HepG2 (cell line): ENCODE measurements around the gene HK3. TPM values are rescaled to one million over a fixed set of nuclear protein-coding genes. Genes with fewer than 3 reads are reported as not detected.

Experiments used
- ATAC-seq: fragments of 200-7000 bp; cut with Tn5 transposase; 3 replicates; pipeline ENCODE4 v1.9.1; 2020; ENCODE audit warnings: mild to moderate bottlenecking, moderate library complexity
- BruUV-seq: library from RNA; stranded (reverse); fragments of 400-500 nt; replicated peaks from 2 replicates; lab custom pipeline; 2021; lab: Mats Ljungman, UMichigan
- CTCF ChIA-PET: fragments of 300-600 bp; formaldehyde crosslinking; extraction: SDS; loops from one replicate; lab custom pipeline; 2021; ENCODE audit warnings: low total read pairs, inconsistent platforms, low intra/inter-chr PET ratio; lab: Yijun Ruan, JAX
- POLR2A ChIA-PET: fragments of 350-600 bp; sonication (Branson Sonifier 250); formaldehyde crosslinking; loops from one replicate; lab custom pipeline; 2020; ENCODE audit warnings: antibody characterized with exemption, inconsistent platforms; lab: Yijun Ruan, JAX
- DNase-seq: peaks from one replicate; pipeline ENCODE4 v3.0.0-alpha.2; 2015; ENCODE audit warnings: low spot score
- FAIRE-seq: peaks from 3 replicates; lab custom pipeline; 2011; peaks lifted over from hg19 to GRCh38; lab: Jason Lieb, UNC
- H2AFZ ChIP-seq: one replicate; pipeline ENCODE4 v1.6.1; 2011; ENCODE audit warnings: low read length, inconsistent platforms
- H3K27ac ChIP-seq: fragments of 300-600 bp; 3 replicates; pipeline ENCODE4 v1.8.0; 2011; ENCODE audit warnings: mixed run types, mild to moderate bottlenecking, mixed read lengths, low read length, inconsistent platforms; ENCODE audit not compliant: insufficient read depth; ENCODE audit errors: extremely low read length
- H3K27me3 ChIP-seq, 2 experiments: fragments of 200-600 bp in 1 of 2; 2 replicates in 1 of 2; 3 replicates in 1 of 2; pipeline versions ENCODE4 v1.6.0 to v1.8.0; 2011; ENCODE audit warnings: low read length in 2 of 2, mild to moderate bottlenecking in 2 of 2, moderate library complexity in 2 of 2, inconsistent platforms in 1 of 2; ENCODE audit not compliant: insufficient read depth in 2 of 2, control insufficient read depth in 1 of 2
- H3K36me3 ChIP-seq, 2 experiments: fragments of 200-600 bp in 1 of 2; replicated peaks in 1 of 2; 2 replicates in 1 of 2; 3 replicates in 1 of 2; pipeline versions ENCODE4 v1.5.1 to v1.8.0; 2011; ENCODE audit warnings: low read length in 2 of 2, inconsistent platforms in 1 of 2; ENCODE audit not compliant: insufficient read depth in 2 of 2, control insufficient read depth in 1 of 2
- H3K4me1 ChIP-seq: 2 replicates; pipeline ENCODE4 v1.5.1; 2012; ENCODE audit warnings: low read length, inconsistent platforms; ENCODE audit not compliant: insufficient read depth
- H3K4me2 ChIP-seq: 2 replicates; pipeline ENCODE4 v1.6.0; 2011; ENCODE audit warnings: low read depth, low read length, inconsistent platforms
- H3K4me3 ChIP-seq, 3 experiments: fragments of 200-600 bp in 1 of 3; sonication (generic), shearing (Covaris generic) in 1 of 3; replicated peaks in 1 of 3; 2 replicates each; pipeline ENCODE4 v1.5.1; 2011 to 2016; ENCODE audit warnings: low read length in 3 of 3, inconsistent platforms in 2 of 3, low read depth in 2 of 3, mild to moderate bottlenecking in 2 of 3, control low read depth in 1 of 3, mixed read lengths in 1 of 3; ENCODE audit not compliant: insufficient read depth in 1 of 3
- H3K79me2 ChIP-seq: one replicate; pipeline ENCODE4 v1.6.1; 2011; ENCODE audit warnings: low read length, inconsistent platforms; ENCODE audit not compliant: insufficient read depth
- H3K9ac ChIP-seq: 2 replicates; pipeline ENCODE4 v1.6.0; 2011; ENCODE audit warnings: mild to moderate bottlenecking, low read depth, low read length, inconsistent platforms; ENCODE audit not compliant: insufficient read depth
- H3K9me3 ChIP-seq: 2 replicates; pipeline ENCODE4 v1.5.1; 2012; ENCODE audit warnings: mild to moderate bottlenecking, low read length
- H4K20me1 ChIP-seq: 2 replicates; pipeline ENCODE4 v1.6.0; 2011; ENCODE audit warnings: inconsistent platforms, mild to moderate bottlenecking, low read length, moderate library complexity; ENCODE audit not compliant: insufficient read depth
- ESRRA ChIP-seq: sonication (generic); formaldehyde crosslinking; IDR thresholded peaks from 2 replicates; pipeline ENCODE4 v1.5.1; 2020; ENCODE audit warnings: mild to moderate bottlenecking, low read depth, missing genetic modification reagents
- HDAC2 ChIP-seq: sonication (generic); formaldehyde crosslinking; IDR thresholded peaks from 2 replicates; pipeline ENCODE4 v1.4.0; 2020; ENCODE audit warnings: missing genetic modification reagents
- KDM1A ChIP-seq: IDR thresholded peaks from 2 replicates; pipeline ENCODE4 v1.6.1; 2016; ENCODE audit warnings: missing compliant biosample characterization
- KMT2A ChIP-seq: sonication (generic); formaldehyde crosslinking; IDR thresholded peaks from 2 replicates; pipeline ENCODE4 v1.4.0; 2020; ENCODE audit warnings: missing genetic modification reagents
- MAFK ChIP-seq, 2 experiments: IDR thresholded peaks in 1 of 2; conservative IDR thresholded peaks in 1 of 2; 2 replicates each; pipeline ENCODE4 v1.6.1; 2011; ENCODE audit warnings: improper control_type of control experiment in 2 of 2, low read length in 2 of 2
- NFAT5 ChIP-seq: sonication (generic); formaldehyde crosslinking; IDR thresholded peaks from 2 replicates; pipeline ENCODE4 v1.4.0; 2020; ENCODE audit warnings: missing genetic modification reagents
- TIGD3 ChIP-seq: sonication (generic); formaldehyde crosslinking; IDR thresholded peaks from 2 replicates; pipeline ENCODE4 v1.5.1; 2020; ENCODE audit warnings: mild to moderate bottlenecking, missing genetic modification reagents, borderline replicate concordance
- ZC3H4 ChIP-seq: sonication (generic); formaldehyde crosslinking; IDR thresholded peaks from 2 replicates; pipeline ENCODE4 v1.4.0; 2020; ENCODE audit warnings: missing genetic modification reagents, borderline replicate concordance
- ZFP36L2 ChIP-seq: sonication (generic); formaldehyde crosslinking; IDR thresholded peaks from 2 replicates; pipeline ENCODE4 v1.4.0; 2020; ENCODE audit warnings: missing genetic modification reagents
- ZNF703 ChIP-seq: sonication (generic); formaldehyde crosslinking; IDR thresholded peaks from 2 replicates; pipeline ENCODE4 v1.5.1; 2020; ENCODE audit warnings: missing genetic modification reagents, mild to moderate bottlenecking, moderate library complexity, borderline replicate concordance
- ZNF713 ChIP-seq: sonication (generic); formaldehyde crosslinking; IDR thresholded peaks from 2 replicates; pipeline ENCODE4 v1.4.0; 2020; ENCODE audit warnings: mild to moderate bottlenecking, missing genetic modification reagents
- ZNF781 ChIP-seq: sonication (generic); formaldehyde crosslinking; IDR thresholded peaks from 2 replicates; pipeline ENCODE4 v1.5.1; 2020; ENCODE audit warnings: borderline replicate concordance, mild to moderate bottlenecking, missing genetic modification reagents; ENCODE audit errors: not compliant biosample characterization
- ZNF878 ChIP-seq: sonication (generic); formaldehyde crosslinking; IDR thresholded peaks from 2 replicates; pipeline ENCODE4 v1.8.1; 2023; ENCODE audit warnings: mild to moderate bottlenecking, missing genetic modification reagents, moderate library complexity
- WGBS: methylation state at CpG from one replicate; pipeline ENCODE4 v1.1.6; 2017; ENCODE audit warnings: low lambda C conversion rate; 5-methylcytosine and 5-hydroxymethylcytosine counted together
- in situ Hi-C: cut with HindIII; loops from 2 replicates; pipeline ENCODE4 v1.10.0; 2017; ENCODE audit warnings: low pct_unique_long_range_greater_than_20kb; ENCODE audit not compliant: extremely low pct_ligation_motif_present
- intact Hi-C: fragments of 100-400 bp; cut with micrococcal nuclease; formaldehyde crosslinking; loops from one replicate; pipeline ENCODE4 v1.10.0; 2022; ENCODE audit not compliant: unreplicated experiment
- polyA plus RNA-seq, 8 experiments: library from polyadenylated mRNA; depleted of rRNA in 3 of 8; stranded (reverse) in 7 of 8; unstranded in 1 of 8; fragments of >200 nt; fragmentation: Illumina TruSeq in 4 of 8; extraction: Trizol in 4 of 8; gene quantifications; 2 replicates each; pipeline versions ENCODE4 v1.2.1 to v1.2.3, GENCODE V29; 2011 to 2016; ENCODE audit warnings: low read depth in 4 of 8, missing spikeins in 1 of 8, mixed read lengths in 1 of 8; ENCODE audit not compliant: insufficient read depth in 1 of 8
- total RNA-seq, 5 experiments: library from RNA; depleted of rRNA; stranded (reverse); fragments of >200 nt; fragmentation: Illumina TruSeq; extraction: Trizol; gene quantifications; 2 replicates each; pipeline ENCODE4 v1.2.3, GENCODE V29; 2016; ENCODE audit warnings: low read depth in 1 of 5

The HK3 gene
- total and polyA plus RNA-seq, 2 of the 13 experiments (the other 11 are each of a cell fraction or from before 2014, with no cell fraction given), result not detected

- TF ChIP-seq ZC3H4 (no peak), ESRRA (CRISPR knock-in tag) (no peak), TIGD3 (CRISPR knock-in tag) (no peak), KDM1A (CRISPR knock-in tag) (no peak)
Observed at GRCh38 chr5:176856746-176857145, 42.4 kb downstream of the HK3 start (continued).

GRCh38 chr5:176855598-176855997, 43.5 kb downstream of the HK3 start:
- Histone ChIP-seq H3K79me2 (no peaks in the 10 kb centered on the region), H3K9me3 (no peaks in the 10 kb centered on the region), H3K27me3 (peaks cover 21 to 85% of the 10 kb centered on the region in 2 experiments; a peak in 4 of 5 replicates), H3K4me2 (no peak overlapping the region), H3K4me3 (no peak overlapping the region), H3K36me3 (no peaks in the 10 kb centered on the region), H3K27ac (no peak overlapping the region), H2AFZ (no peak overlapping the region), H3K9ac (no peak overlapping the region), H4K20me1 (no peaks in the 10 kb centered on the region), H3K4me1 (no peaks in the 10 kb centered on the region)
- no TSS peak for BruUV-seq
- 39% methylated on average over 9 of the region's 18 CpGs for WGBS
- FAIRE-seq, result no peak
- ATAC-seq, result no peak
- POLR2A ChIA-PET, result no interaction called here
- TF ChIP-seq MAFK (conservative IDR thresholded peaks at IDR 0.05 in 1 of 2, IDR thresholded peaks at IDR 0.05 in 1 of 2; ENCODE audit: low read length in 2 of 2) (no peak), HDAC2 (CRISPR knock-in tag) (no peak), ZNF781 (CRISPR knock-in tag) (no peak), ZFP36L2 (CRISPR knock-in tag) (no peak), ZNF878 (CRISPR knock-in tag) (no peak), NFAT5 (no peak), ZNF703 (CRISPR knock-in tag) (no peak), KMT2A (CRISPR knock-in tag) (no peak), ZNF713 (CRISPR knock-in tag) (no peak)
- intact Hi-C loops (no loop called here), in situ Hi-C loops (no loop called here)
- DNase-seq, result no peak
- CTCF ChIA-PET, result no interaction called here
